Right lobe of liver (tissue), 4 donors: ENCODE measurements around the gene PNPLA1.

Experiments
- POLR2A ChIP-seq: fragments of 450-650 bp; IDR thresholded peaks from one replicate; pipeline ENCODE4 v1.6.1; 2017; ENCODE audit warnings: antibody characterized with exemption, mild to moderate bottlenecking
- TF ChIP-seq, protein P1 (sequence below), 4 donors: fragments of 200-600 bp in 3 of 4; fragments of 450-650 bp in 1 of 4; IDR thresholded peaks; one replicate each; pipeline versions ENCODE4 v1.5.1 to v1.8.0; 2016 to 2022; ENCODE audit warnings: antibody characterized with exemption in 4 of 4, mild to moderate bottlenecking in 2 of 4
- donor health status: DM: no; HTN: no; CAD: no.
- donor health status: DM: no; HTN: no; CAD: no.
- donor health status: DM: no; HTN: yes; CAD: no.

- TF ChIP-seq, protein P1, sequence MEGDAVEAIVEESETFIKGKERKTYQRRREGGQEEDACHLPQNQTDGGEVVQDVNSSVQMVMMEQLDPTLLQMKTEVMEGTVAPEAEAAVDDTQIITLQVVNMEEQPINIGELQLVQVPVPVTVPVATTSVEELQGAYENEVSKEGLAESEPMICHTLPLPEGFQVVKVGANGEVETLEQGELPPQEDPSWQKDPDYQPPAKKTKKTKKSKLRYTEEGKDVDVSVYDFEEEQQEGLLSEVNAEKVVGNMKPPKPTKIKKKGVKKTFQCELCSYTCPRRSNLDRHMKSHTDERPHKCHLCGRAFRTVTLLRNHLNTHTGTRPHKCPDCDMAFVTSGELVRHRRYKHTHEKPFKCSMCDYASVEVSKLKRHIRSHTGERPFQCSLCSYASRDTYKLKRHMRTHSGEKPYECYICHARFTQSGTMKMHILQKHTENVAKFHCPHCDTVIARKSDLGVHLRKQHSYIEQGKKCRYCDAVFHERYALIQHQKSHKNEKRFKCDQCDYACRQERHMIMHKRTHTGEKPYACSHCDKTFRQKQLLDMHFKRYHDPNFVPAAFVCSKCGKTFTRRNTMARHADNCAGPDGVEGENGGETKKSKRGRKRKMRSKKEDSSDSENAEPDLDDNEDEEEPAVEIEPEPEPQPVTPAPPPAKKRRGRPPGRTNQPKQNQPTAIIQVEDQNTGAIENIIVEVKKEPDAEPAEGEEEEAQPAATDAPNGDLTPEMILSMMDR (IDR thresholded peaks at IDR 0.05), result no peak
- TF ChIP-seq POLR2A, result no peak
These were observed 31.3 kb downstream of the PNPLA1 start for GRCh38 chr6:36301085-36301658.
